ENCODE measurements around the gene MTERF4.
A peak's percentile ranks its signal among the peaks of the same experiment; 100 is the strongest.

MTERF4 gene

DNA sequence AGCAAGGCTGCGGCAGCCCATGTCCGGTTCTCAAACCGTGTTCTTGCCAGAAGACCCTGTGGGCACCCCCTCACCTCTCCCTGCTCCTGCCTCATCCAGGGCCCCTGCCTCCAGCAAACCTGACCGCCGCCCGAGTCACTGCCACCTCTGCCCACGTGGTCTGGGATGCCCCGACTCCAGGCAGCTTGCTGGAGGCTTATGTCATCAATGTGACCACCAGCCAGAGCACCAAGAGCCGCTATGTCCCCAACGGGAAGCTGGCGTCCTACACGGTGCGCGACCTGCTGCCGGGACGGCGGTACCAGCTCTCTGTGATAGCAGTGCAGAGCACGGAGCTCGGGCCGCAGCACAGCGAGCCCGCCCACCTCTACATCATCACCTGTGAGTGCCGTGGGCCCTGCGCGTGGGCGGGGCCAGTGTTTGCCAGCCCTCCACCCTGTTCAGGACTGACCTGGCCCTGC is 32.2 kb downstream of the MTERF4 start:
- no peak for TF ChIP-seq POLR2A (IDR thresholded peaks at IDR 0.05; ENCODE audit: low read depth, low read length)
- no peak for FAIRE-seq
- no peak for DNase-seq (ENCODE audit: insufficient read length, low spot score)

DNA sequence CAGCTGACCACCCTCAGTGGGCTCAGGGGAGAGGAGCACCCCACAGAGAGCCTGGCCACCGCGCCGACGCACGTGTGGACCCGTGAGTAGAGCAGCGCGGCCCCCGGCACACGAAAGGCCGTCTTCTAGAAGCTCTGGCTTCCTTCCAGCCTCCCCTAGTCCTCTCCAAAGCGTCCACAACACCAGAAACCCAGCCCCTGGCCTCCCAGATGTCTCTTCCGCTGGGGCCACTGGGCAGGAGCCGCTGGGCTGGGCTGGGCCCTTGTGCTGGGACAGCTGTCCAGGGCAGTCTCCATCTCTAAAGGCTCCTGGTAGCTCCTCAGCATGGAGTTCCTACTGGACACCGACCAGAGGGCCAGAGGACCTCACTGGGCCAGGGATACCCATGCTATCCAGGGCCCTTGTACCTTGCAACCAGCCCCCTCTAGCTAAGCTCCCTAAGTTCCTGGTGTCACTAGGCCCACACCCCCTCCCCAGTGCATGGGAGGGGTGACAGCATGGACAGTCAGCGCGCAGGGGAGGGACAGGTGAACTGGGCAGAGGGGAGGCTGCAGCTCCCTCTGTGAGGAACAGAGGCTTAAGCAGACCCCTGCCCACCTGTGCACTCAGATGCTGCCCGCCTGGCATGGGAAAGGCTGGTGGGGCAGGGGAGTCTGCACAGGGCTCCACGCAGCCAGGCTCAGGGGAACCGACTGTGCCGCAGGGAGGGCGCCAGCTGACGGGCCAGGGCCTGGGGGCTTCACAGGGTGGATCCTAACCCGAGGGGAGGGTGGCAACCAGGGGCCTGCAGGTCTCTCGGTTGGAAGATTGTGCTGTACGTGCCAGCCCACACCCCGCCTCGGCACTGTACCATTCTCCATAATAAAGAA is 32.9 kb downstream of the MTERF4 start:
- DNase-seq (ENCODE audit: insufficient read length, low spot score) (no peak), FAIRE-seq (no peak)
- no peak for TF ChIP-seq POLR2A (IDR thresholded peaks at IDR 0.05; ENCODE audit: low read depth, low read length)

DNA sequence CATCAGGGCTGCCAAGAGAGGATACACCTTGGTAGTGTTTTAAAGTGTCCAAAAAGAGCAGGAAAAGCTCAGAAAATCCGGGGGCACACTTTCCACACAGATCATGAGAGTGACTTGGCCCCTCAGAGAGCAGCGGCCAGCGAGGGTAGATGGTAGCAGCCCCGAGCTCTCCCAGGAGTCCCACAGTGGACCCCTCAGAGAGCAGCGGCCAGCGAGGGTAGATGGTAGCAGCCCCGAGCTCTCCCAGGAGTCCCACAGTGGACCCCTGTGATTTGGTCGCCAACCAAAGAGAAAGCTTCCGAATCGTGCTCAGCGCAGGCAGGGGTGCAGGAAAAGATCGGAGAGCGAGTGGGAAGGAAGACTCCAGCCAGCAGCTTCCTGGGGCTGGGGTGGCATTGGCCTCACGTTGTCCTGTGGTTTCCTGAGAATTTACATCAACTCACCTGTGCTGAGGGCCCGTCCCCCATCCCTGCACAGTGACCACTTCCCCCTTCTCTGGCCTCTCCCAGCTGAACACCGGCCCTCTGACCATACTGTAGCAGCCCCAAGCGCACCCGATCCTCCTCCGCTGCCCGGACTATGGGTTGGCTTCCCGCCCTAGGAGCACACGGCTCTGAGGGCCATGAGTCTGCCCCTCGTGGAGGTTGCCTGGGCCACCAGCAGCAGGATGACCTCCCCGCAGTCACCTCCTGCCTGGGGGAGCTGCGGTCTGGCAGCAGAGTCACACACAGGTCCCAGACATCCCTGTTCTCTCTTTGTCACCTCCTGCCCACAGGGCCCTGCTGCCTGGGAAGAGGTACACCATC is 33.7 kb downstream of the MTERF4 start:
- DNase-seq (ENCODE audit: insufficient read length, low spot score) (no peak), FAIRE-seq (no peak)
- no peak for TF ChIP-seq POLR2A (IDR thresholded peaks at IDR 0.05; ENCODE audit: low read depth, low read length)

DNA sequence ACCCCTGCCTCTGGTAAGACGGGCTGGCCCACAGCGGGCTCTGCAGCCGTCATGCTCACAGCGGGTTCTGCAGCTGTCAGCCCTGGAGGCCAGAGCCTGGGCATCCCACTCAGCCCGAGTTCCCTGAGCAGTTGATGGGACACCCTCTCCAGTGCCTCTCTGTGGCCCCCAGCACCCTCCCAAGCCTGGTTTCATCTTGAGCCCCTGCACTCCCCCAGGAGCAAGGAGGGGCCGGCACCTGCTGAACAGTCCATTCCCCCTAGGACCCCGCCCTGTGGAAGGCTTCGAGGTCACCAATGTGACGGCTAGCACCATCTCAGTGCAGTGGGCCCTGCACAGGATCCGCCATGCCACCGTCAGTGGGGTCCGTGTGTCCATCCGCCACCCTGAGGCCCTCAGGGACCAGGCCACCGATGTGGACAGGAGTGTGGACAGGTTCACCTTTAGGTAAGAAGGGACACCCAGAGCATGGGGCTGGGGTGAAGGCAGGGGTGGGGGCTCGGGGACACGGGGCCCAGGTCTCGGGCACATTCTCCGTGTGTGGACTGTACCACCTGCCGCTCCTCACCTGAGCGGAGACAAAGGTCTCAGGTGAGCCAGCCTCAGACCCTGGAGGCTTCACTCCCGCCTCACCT is 34.5 kb downstream of the MTERF4 start:
- no peak for FAIRE-seq
- DNase-seq (ENCODE audit: insufficient read length, low spot score), result no peak
- TF ChIP-seq POLR2A (IDR thresholded peaks at IDR 0.05; ENCODE audit: low read depth, low read length), result no peak

DNA sequence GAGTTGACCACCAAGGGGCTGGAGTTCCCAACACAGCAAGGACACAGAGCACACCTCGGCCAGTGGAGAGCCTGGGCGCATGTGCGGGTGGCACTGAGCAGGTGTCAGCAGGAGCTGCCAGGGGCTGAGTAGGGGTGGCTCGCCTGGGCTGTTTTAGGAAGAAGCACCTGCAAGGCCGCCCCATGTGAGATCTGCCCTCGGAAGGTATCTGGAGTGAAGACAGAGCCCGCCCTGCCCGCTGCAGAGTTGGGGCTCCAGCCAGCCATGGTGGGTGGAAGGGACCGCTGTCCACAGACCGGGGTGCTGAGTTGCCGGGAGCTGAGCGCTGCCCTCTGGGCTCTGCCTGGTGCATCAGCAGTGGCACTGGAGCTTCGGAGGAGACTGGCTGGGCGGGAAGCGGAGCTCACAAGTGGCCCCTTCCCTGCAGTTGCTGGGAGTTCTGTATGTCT is 35.2 kb downstream of the MTERF4 start:
- DNase-seq (ENCODE audit: insufficient read length, low spot score), result peak; percentile 51
- no peak for FAIRE-seq
- TF ChIP-seq POLR2A (IDR thresholded peaks at IDR 0.05; ENCODE audit: low read depth, low read length), result no peak

DNA sequence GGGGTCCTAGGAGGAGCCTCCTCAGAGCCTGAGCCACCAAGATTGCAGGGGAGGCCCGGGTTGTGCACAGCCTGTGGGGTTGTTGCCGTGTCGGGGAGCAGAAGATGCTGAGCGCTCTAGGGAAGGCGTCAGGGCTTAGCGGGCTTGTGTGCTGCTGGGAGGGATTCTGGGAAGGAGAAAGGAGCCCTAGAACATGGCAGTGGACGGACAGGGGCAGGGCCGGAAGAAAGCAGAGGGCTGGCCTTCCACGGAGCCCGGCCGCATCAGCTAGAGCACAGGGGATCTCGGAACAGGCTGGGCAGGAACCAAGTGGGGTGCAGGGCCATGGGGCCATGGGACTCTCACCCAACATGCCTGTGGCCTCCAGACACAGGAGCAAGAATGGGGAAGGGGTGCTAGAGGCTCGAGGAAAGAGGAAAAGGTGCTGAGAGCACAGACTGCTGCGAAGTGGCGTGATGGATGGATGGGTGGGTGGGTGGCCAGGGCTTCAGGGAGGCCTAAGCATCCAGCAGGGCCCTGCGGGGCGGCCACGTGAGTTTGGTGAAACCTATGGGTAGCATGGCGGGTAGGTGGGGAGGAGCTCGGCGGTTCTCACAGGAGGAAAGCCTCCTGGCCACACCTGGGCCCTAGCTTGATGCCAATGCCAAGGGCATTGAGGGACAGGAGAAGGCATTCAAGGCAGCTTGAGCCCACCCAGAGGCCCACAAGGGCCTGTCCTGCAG is 35.8 kb downstream of the MTERF4 start:
- FAIRE-seq (no peak), DNase-seq (ENCODE audit: insufficient read length, low spot score) (no peak)
- no peak for TF ChIP-seq POLR2A (IDR thresholded peaks at IDR 0.05; ENCODE audit: low read depth, low read length)

DNA sequence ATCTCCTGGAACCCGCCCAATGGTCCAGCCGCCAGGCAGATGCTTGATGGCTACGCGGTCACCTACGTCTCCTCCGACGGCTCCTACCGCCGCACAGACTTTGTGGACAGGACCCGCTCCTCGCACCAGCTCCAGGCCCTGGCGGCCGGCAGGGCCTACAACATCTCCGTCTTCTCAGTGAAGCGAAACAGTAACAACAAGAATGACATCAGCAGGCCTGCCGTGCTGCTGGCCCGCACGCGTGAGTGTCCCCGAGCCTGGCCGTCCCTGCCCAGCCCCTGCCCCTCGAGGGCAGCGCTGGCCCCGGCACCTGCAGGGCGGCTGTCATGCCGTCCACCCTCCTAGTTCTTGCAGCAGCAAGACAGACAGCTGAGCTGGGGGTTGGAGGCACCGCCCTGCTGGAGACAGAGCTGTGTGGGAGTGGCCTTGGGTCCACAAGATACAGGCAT is 36.7 kb downstream of the MTERF4 start:
- DNase-seq (ENCODE audit: insufficient read length, low spot score), result no peak
- no peak for TF ChIP-seq POLR2A (IDR thresholded peaks at IDR 0.05; ENCODE audit: low read depth, low read length)

DNA sequence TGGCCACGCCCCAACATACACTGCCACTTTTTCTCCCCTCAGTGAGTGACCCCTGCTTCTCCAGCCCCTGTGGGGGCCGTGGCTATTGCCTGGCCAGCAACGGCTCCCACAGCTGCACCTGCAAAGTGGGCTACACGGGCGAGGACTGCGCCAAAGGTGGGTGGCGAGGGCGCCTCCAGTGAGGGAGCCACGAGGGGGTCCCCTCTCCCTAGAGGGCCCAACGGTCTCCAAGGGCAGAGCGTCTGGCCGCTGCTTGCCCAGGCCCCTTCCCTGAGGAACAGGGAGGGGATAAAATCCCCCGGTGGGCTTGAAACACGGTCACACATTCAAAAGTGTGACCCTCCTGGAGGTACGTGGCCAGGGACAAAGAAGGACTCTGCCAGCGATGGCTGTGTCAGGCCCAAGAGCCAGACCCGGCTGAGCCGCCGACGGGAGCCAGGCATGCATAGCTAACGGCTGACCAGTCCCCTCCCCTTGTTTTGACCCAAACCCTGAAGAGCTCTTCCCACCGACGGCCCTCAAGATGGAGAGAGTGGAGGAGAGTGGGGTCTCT is 37.2 kb downstream of the MTERF4 start:
- DNase-seq (ENCODE audit: insufficient read length, low spot score), result no peak
- TF ChIP-seq POLR2A (IDR thresholded peaks at IDR 0.05; ENCODE audit: low read depth, low read length), result no peak
- FAIRE-seq, result no peak

More for the DNA sequence above, 36.7 kb downstream of the MTERF4 start:
- no peak for FAIRE-seq

DNA sequence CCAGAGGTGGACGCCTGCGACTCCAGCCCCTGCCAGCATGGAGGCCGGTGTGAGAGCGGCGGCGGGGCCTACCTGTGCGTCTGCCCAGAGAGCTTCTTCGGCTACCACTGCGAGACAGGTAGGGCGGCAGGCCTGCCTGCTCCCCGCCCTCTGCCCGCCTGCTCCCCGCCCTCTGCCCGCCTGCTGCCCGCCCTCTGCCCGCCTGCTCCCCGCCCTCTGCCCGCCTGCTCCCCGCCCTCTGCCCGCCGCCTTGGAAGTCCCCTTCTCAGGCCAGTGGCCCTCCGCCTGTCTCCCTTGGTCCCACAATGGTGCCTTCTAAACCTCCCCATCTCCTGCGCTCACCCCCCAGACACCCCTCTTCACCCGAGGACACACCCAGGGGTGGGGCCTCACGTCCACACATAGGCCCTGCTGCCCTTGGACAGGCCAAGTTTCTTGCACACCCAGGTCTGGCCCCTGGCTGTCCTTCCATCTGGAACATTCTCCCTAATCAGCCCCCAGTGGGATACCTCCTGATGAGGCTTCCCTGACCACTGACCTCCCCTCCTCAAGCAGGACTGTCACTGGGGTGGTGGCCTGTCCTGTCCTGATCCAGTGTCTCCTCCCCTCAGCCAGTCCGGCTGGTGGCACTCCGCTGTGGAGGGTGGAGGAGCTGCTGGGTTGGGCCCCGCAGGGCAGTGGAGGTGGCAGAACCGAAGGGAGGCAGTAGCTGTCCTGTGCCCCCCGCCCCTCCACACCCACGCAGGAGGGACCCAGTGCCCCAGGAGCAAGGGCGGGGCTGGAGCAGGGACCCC is 37.9 kb downstream of the MTERF4 start:
- DNase-seq (ENCODE audit: insufficient read length, low spot score) (peak; percentile 53), FAIRE-seq (no peak)
- no peak for TF ChIP-seq POLR2A (IDR thresholded peaks at IDR 0.05; ENCODE audit: low read depth, low read length)

DNA sequence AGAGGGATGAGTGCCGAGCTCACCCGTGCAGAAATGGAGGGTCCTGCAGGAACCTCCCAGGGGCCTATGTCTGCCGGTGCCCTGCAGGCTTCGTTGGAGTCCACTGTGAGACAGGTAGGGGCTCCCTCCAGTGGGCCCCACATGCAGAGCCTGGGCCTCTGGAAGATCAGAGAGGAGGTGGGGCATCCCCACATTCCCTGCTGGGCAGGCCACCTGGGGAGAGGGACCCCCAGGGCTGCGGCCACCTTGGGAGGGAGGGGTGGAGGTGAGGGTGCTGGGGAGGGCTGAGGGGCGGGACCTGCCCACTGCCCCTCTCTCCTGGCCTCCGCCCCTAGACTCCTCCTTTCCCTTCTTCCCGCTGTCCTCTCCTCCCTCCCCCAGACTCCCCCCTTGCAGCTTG is 38.5 kb downstream of the MTERF4 start:
- DNase-seq (ENCODE audit: insufficient read length, low spot score) (no peak), FAIRE-seq (no peak)
- no peak for TF ChIP-seq POLR2A (IDR thresholded peaks at IDR 0.05; ENCODE audit: low read depth, low read length)

DNA sequence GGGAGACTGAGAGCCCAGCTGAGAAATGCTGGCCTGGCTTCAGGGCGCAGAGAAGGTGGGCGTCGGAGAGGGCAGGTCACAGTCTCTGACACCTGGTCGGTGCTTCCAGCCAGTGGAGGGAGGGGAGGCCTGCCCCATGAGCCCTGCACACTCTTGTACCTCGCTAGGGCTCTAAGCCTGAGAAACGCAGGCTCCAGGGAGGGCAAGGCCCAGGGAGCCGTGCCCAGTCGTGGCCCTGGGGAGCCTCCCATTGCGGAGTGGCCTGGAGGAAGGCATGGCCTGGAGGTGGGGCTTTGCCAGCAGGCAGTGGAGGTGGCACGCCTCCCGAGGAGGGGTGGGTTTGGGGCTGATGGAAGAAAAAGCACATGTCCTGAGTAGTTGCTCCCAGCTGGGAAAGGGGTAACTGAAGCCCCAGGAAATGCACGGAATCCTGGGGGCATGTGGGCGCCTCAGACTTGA is 39.0 kb downstream of the MTERF4 start:
- no peak for DNase-seq (ENCODE audit: insufficient read length, low spot score)
- no peak for FAIRE-seq

DNA sequence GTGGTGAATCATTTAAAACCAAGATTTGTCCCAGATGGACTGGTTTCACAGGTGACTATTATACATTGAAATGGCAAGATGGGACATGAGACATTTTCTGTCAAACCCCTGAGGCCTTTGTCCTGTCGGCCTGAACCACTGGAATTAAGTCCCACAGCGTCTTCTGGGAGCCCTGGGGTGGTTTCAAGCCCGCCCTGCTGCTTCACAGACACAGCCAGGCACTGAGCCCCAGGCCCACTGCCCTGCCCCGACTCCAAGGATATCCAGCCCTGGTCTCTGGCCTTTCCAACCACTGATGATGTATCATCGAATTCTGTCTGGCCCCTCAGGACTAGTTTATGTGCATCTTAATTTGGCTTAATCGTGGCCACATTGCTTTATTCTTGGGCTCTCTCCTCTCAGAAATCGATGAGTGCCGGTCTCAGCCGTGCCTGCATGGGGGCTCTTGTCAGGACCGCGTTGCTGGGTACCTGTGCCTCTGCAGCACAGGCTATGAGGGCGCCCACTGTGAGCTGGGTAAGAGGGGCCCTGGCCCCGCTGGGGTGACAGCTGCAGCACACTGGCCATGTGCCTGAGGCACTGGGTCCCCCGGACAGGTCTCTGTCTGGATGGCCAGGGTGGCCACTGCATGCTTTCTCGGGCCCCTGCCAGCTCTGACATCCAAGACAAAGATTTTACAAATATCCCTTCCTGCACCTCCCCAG is 39.5 kb downstream of the MTERF4 start:
- no peak for DNase-seq (ENCODE audit: insufficient read length, low spot score)
- no peak for FAIRE-seq
- no peak for TF ChIP-seq POLR2A (IDR thresholded peaks at IDR 0.05; ENCODE audit: low read depth, low read length)

More for the DNA sequence above, 39.0 kb downstream of the MTERF4 start:
- no peak for TF ChIP-seq POLR2A (IDR thresholded peaks at IDR 0.05; ENCODE audit: low read depth, low read length)

Data from H54 (cell line).